GM23338 (cell line): ENCODE results near the gene COL4A1. TPM values are rescaled to one million over a fixed set of nuclear protein-coding genes. Genes with fewer than 3 reads are reported as not detected.

ENCODE experiments used
- ATAC-seq: fragments of 200-7000 bp; cut with Tn5 transposase; 3 replicates; pipeline ENCODE4 v1.9.1; 2020
- DNase-seq: peaks from one replicate; pipeline ENCODE4 v3.0.0-alpha.2; 2015; ENCODE audit warnings: low spot score
- H2AFZ ChIP-seq: fragments of 200-600 bp; sonication (generic); 2 replicates; pipeline ENCODE4 v1.8.0; 2016; ENCODE audit warnings: antibody characterized with exemption, mild to moderate bottlenecking, moderate library complexity
- H3F3A ChIP-seq: fragments of 200-600 bp; sonication (generic); replicated peaks from 2 replicates; pipeline ENCODE4 v1.8.0; 2017; ENCODE audit warnings: antibody characterized with exemption, mixed run types, low read depth
- H3K27ac ChIP-seq: fragments of 200-600 bp; sonication (generic); 2 replicates; pipeline ENCODE4 v1.6.1; 2016; ENCODE audit warnings: low read depth
- H3K27me3 ChIP-seq: fragments of 200-600 bp; sonication (generic); 2 replicates; pipeline ENCODE4 v1.8.0; 2016; ENCODE audit warnings: mild to moderate bottlenecking, mixed run types, moderate library complexity; ENCODE audit not compliant: insufficient read depth
- H3K36me3 ChIP-seq: fragments of 200-600 bp; sonication (generic); 2 replicates; pipeline ENCODE4 v1.8.0; 2016; ENCODE audit warnings: mild to moderate bottlenecking; ENCODE audit not compliant: insufficient read depth
- H3K4me1 ChIP-seq: fragments of 200-600 bp; sonication (generic); 2 replicates; pipeline ENCODE4 v1.8.0; 2016; ENCODE audit warnings: mild to moderate bottlenecking, moderate library complexity; ENCODE audit not compliant: insufficient read depth
- H3K4me2 ChIP-seq: fragments of 200-600 bp; sonication (generic); 2 replicates; pipeline ENCODE4 v1.7.1; 2017; ENCODE audit warnings: mixed run types
- H3K4me3 ChIP-seq: fragments of 200-600 bp; sonication (generic); 2 replicates; pipeline ENCODE4 v1.6.1; 2016; ENCODE audit warnings: mixed run types
- H3K79me2 ChIP-seq: fragments of 200-600 bp; sonication (generic); replicated peaks from 2 replicates; pipeline ENCODE4 v1.8.0; 2017; ENCODE audit warnings: mild to moderate bottlenecking; ENCODE audit not compliant: insufficient read depth
- H3K9me2 ChIP-seq: fragments of 200-600 bp; sonication (generic); 2 replicates; pipeline ENCODE4 v1.8.0; 2017; ENCODE audit not compliant: insufficient read depth
- H4K20me1 ChIP-seq: fragments of 200-600 bp; sonication (generic); replicated peaks from 2 replicates; pipeline ENCODE4 v1.8.0; 2017; ENCODE audit warnings: mild to moderate bottlenecking; ENCODE audit not compliant: insufficient read depth
- H3K27ac Mint-ChIP-seq: 2 replicates; pipeline ENCODE4 v1.8.0; 2020; ENCODE audit warnings: inconsistent platforms, mild to moderate bottlenecking, moderate library complexity, mixed read lengths
- H3K27me3 Mint-ChIP-seq: 3 replicates; pipeline ENCODE4 v1.8.0; 2022; ENCODE audit warnings: low read depth, mild to moderate bottlenecking, moderate library complexity, mixed read lengths, inconsistent platforms; ENCODE audit not compliant: insufficient read depth, poor library complexity
- H3K36me3 Mint-ChIP-seq: 3 replicates; pipeline ENCODE4 v1.8.0; 2021; ENCODE audit warnings: low read depth, mild to moderate bottlenecking, inconsistent platforms, moderate library complexity, mixed read lengths
- H3K4me1 Mint-ChIP-seq: 3 replicates; pipeline ENCODE4 v1.8.0; 2020; ENCODE audit warnings: mild to moderate bottlenecking, inconsistent platforms, mixed read lengths
- H3K4me3 Mint-ChIP-seq: 3 replicates; pipeline ENCODE4 v1.8.0; 2021; ENCODE audit warnings: moderate library complexity, mild to moderate bottlenecking, inconsistent platforms, mixed read lengths
- H3K9me3 Mint-ChIP-seq: 3 replicates; pipeline ENCODE4 v1.8.0; 2020; ENCODE audit warnings: moderate library complexity, mild to moderate bottlenecking, inconsistent platforms, mixed read lengths
- CREB1 ChIP-seq: fragments of 250-450 bp; sonication (Bioruptor Pico); IDR thresholded peaks from 2 replicates; pipeline ENCODE4 v1.5.0; 2020; ENCODE audit warnings: low read depth, mild to moderate bottlenecking, moderate library complexity
- JUNB ChIP-seq: IDR thresholded peaks from one replicate; pipeline ENCODE4 v1.6.1; 2016; ENCODE audit warnings: antibody characterized with exemption; ENCODE audit not compliant: unreplicated experiment
- NANOG ChIP-seq: IDR thresholded peaks from 2 replicates; pipeline ENCODE4 v1.6.1; 2016; ENCODE audit warnings: antibody characterized with exemption, borderline replicate concordance
- POLR2AphosphoS5 ChIP-seq: IDR thresholded peaks from 2 replicates; pipeline ENCODE4 v1.6.1; 2016; ENCODE audit warnings: antibody characterized with exemption, low read depth
- STAT1 ChIP-seq: IDR thresholded peaks from one replicate; pipeline ENCODE4 v1.6.1; 2016; ENCODE audit warnings: antibody characterized with exemption; ENCODE audit not compliant: unreplicated experiment
- ZNF114 ChIP-seq: fragments of 250-450 bp; sonication (Bioruptor Pico); IDR thresholded peaks from 2 replicates; pipeline ENCODE4 v1.5.0; 2020; ENCODE audit warnings: mild to moderate bottlenecking, moderate library complexity
- ZNF331 ChIP-seq: fragments of 250-450 bp; sonication (Bioruptor Pico); IDR thresholded peaks from 2 replicates; pipeline ENCODE4 v1.5.0; 2020; ENCODE audit warnings: low read depth, mild to moderate bottlenecking, moderate library complexity
- polyA plus RNA-seq: library from polyadenylated mRNA; unstranded; fragments of >200 nt; fragmentation: Nextera tagmentation; extraction: Ambion mirVana; gene quantifications from 2 replicates; pipeline ENCODE4 v1.2.1, GENCODE V29; 2016
- total RNA-seq: library from RNA; depleted of rRNA; stranded (reverse); fragments of >200 nt; shearing (Covaris generic); gene quantifications from 2 replicates; pipeline ENCODE4 v1.2.3, GENCODE V29; 2014
- TF ChIP-seq, protein P1 (sequence below): fragments of 250-450 bp; sonication (Bioruptor Pico); IDR thresholded peaks from 2 replicates; pipeline ENCODE4 v1.5.0; 2020; ENCODE audit warnings: mild to moderate bottlenecking, moderate library complexity
- TF ChIP-seq, protein P2 (sequence below), 2 experiments: fragments of 200-600 bp in 1 of 2; sonication (generic) in 1 of 2; conservative IDR thresholded peaks; 2 replicates each; pipeline versions ENCODE4 v1.5.1 to v1.6.1; 2016 to 2017; ENCODE audit warnings: antibody characterized with exemption in 2 of 2, low read depth in 2 of 2, mild to moderate bottlenecking in 2 of 2, moderate library complexity in 1 of 2
- TF ChIP-seq, protein P3 (sequence below): IDR thresholded peaks from one replicate; pipeline ENCODE4 v1.6.1; 2018; ENCODE audit warnings: antibody characterized with exemption; ENCODE audit not compliant: unreplicated experiment

Gene COL4A1
- total and polyA plus RNA-seq, 2 experiments from 2014 or later, result 39.1 to 110 TPM

DNA sequence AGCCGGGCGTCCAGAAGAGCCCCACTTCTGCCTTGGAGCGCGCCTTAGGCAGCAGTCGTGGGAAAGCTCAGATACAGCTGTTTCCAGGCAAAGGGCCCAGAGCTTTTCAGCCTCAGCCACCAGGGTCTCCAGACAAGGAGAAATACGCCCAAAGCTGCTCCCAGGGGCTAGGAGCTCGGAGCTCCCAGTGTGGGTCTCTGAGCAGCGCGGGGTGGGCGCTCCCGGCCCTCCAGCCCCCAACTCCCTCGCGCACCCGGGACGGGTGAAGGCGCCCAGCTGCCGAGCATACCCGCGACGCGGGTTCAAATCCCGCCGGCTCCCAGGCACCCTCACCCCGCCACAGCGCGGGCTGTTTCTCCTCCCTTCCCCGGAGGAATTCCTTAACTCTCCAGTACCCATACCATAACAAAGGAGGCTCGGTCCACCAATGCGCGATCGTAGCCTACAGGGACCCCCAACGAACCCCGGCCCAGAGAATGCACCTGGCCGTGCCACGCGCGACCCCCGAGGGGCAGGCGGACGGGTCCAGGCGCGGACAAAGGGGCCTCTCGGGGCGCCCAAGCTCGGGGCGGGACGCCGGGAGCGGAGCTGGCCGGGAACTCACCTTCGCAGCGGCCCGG, 507 bp downstream of the COL4A1 start (continued):
- TF ChIP-seq, protein P1, sequence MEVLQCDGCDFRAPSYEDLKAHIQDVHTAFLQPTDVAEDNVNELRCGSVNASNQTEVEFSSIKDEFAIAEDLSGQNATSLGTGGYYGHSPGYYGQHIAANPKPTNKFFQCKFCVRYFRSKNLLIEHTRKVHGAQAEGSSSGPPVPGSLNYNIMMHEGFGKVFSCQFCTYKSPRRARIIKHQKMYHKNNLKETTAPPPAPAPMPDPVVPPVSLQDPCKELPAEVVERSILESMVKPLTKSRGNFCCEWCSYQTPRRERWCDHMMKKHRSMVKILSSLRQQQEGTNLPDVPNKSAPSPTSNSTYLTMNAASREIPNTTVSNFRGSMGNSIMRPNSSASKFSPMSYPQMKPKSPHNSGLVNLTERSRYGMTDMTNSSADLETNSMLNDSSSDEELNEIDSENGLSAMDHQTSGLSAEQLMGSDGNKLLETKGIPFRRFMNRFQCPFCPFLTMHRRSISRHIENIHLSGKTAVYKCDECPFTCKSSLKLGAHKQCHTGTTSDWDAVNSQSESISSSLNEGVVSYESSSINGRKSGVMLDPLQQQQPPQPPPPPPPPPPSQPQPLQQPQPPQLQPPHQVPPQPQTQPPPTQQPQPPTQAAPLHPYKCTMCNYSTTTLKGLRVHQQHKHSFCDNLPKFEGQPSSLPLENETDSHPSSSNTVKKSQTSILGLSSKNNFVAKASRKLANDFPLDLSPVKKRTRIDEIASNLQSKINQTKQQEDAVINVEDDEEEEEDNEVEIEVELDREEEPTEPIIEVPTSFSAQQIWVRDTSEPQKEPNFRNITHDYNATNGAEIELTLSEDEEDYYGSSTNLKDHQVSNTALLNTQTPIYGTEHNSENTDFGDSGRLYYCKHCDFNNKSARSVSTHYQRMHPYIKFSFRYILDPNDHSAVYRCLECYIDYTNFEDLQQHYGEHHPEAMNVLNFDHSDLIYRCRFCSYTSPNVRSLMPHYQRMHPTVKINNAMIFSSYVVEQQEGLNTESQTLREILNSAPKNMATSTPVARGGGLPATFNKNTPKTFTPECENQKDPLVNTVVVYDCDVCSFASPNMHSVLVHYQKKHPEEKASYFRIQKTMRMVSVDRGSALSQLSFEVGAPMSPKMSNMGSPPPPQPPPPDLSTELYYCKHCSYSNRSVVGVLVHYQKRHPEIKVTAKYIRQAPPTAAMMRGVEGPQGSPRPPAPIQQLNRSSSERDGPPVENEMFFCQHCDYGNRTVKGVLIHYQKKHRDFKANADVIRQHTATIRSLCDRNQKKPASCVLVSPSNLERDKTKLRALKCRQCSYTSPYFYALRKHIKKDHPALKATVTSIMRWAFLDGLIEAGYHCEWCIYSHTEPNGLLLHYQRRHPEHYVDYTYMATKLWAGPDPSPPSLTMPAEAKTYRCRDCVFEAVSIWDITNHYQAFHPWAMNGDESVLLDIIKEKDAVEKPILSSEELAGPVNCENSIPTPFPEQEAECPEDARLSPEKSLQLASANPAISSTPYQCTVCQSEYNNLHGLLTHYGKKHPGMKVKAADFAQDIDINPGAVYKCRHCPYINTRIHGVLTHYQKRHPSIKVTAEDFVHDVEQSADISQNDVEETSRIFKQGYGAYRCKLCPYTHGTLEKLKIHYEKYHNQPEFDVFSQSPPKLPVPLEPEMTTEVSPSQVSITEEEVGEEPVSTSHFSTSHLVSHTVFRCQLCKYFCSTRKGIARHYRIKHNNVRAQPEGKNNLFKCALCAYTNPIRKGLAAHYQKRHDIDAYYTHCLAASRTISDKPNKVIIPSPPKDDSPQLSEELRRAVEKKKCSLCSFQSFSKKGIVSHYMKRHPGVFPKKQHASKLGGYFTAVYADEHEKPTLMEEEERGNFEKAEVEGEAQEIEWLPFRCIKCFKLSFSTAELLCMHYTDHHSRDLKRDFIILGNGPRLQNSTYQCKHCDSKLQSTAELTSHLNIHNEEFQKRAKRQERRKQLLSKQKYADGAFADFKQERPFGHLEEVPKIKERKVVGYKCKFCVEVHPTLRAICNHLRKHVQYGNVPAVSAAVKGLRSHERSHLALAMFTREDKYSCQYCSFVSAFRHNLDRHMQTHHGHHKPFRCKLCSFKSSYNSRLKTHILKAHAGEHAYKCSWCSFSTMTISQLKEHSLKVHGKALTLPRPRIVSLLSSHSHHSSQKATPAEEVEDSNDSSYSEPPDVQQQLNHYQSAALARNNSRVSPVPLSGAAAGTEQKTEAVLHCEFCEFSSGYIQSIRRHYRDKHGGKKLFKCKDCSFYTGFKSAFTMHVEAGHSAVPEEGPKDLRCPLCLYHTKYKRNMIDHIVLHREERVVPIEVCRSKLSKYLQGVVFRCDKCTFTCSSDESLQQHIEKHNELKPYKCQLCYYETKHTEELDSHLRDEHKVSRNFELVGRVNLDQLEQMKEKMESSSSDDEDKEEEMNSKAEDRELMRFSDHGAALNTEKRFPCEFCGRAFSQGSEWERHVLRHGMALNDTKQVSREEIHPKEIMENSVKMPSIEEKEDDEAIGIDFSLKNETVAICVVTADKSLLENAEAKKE (CRISPR knock-in tag), result no peak
- no peak for TF ChIP-seq STAT1

DNA sequence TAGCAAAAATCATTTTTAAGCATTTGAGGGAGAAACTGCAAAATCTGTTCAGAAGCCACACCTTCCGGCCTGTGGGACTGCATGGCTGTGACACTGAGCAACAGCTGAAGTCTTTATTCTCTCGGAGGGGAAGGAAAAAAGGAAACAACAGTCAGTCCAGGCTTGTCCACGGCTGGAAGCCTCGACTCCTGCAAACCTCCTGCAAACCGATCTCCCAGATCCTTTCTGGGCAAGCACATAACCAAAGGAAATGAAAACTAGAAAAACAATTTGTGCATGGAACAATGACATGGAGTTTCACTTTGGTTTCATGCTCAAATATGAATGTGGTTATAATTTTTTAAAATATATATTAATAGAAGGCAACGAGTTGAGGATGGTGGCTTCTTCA, 1.0 kb downstream of the COL4A1 start:
- ATAC-seq (no peak), DNase-seq (no peak)
- peak overlapping the region; percentile 80 for H3K4me3 Mint-ChIP-seq
- Histone ChIP-seq H4K20me1 (no peaks in the 10 kb centered on the region; the same call in 1 of the 2 replicates), H3K9me2 (no peaks in the 10 kb centered on the region; the same call in 1 of the 2 replicates), H3K27ac (no peak overlapping the region), H3K36me3 (peaks cover 3% of the 10 kb centered on the region; the same call in 1 of the 2 replicates), H2AFZ (no peak overlapping the region), H3K27me3 (peaks cover 31% of the 10 kb centered on the region), H3F3A (no peaks in the 10 kb centered on the region), H3K79me2 (peaks cover 63% of the 10 kb centered on the region), H3K4me3 (peak overlapping the region; percentile 98), H3K4me2 (peak overlapping the region; percentile 95), H3K4me1 (peaks cover 36% of the 10 kb centered on the region)
- no peak overlapping the region for H3K27ac Mint-ChIP-seq
- peaks cover 2% of the 10 kb centered on the region; the same call in 2 of the 3 replicates for H3K36me3 Mint-ChIP-seq
- peaks cover 20% of the 10 kb centered on the region for H3K27me3 Mint-ChIP-seq
- H3K9me3 Mint-ChIP-seq, result peaks cover 3% of the 10 kb centered on the region; the same call in 1 of the 3 replicates
- H3K4me1 Mint-ChIP-seq, result peaks cover 38% of the 10 kb centered on the region
- no peak for TF ChIP-seq ZNF114 (CRISPR knock-in tag)
- no peak for TF ChIP-seq NANOG
- TF ChIP-seq, protein P2, sequence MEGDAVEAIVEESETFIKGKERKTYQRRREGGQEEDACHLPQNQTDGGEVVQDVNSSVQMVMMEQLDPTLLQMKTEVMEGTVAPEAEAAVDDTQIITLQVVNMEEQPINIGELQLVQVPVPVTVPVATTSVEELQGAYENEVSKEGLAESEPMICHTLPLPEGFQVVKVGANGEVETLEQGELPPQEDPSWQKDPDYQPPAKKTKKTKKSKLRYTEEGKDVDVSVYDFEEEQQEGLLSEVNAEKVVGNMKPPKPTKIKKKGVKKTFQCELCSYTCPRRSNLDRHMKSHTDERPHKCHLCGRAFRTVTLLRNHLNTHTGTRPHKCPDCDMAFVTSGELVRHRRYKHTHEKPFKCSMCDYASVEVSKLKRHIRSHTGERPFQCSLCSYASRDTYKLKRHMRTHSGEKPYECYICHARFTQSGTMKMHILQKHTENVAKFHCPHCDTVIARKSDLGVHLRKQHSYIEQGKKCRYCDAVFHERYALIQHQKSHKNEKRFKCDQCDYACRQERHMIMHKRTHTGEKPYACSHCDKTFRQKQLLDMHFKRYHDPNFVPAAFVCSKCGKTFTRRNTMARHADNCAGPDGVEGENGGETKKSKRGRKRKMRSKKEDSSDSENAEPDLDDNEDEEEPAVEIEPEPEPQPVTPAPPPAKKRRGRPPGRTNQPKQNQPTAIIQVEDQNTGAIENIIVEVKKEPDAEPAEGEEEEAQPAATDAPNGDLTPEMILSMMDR (conservative IDR thresholded peaks at IDR 0.05; ENCODE audit: low read depth in 2 of 2), result no peak
- TF ChIP-seq STAT1, result no peak
- no peak for TF ChIP-seq ZNF331
- TF ChIP-seq CREB1 (CRISPR knock-in tag), result no peak
- TF ChIP-seq JUNB, result no peak
- TF ChIP-seq, protein P3, sequence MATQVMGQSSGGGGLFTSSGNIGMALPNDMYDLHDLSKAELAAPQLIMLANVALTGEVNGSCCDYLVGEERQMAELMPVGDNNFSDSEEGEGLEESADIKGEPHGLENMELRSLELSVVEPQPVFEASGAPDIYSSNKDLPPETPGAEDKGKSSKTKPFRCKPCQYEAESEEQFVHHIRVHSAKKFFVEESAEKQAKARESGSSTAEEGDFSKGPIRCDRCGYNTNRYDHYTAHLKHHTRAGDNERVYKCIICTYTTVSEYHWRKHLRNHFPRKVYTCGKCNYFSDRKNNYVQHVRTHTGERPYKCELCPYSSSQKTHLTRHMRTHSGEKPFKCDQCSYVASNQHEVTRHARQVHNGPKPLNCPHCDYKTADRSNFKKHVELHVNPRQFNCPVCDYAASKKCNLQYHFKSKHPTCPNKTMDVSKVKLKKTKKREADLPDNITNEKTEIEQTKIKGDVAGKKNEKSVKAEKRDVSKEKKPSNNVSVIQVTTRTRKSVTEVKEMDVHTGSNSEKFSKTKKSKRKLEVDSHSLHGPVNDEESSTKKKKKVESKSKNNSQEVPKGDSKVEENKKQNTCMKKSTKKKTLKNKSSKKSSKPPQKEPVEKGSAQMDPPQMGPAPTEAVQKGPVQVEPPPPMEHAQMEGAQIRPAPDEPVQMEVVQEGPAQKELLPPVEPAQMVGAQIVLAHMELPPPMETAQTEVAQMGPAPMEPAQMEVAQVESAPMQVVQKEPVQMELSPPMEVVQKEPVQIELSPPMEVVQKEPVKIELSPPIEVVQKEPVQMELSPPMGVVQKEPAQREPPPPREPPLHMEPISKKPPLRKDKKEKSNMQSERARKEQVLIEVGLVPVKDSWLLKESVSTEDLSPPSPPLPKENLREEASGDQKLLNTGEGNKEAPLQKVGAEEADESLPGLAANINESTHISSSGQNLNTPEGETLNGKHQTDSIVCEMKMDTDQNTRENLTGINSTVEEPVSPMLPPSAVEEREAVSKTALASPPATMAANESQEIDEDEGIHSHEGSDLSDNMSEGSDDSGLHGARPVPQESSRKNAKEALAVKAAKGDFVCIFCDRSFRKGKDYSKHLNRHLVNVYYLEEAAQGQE, result no peak
- TF ChIP-seq POLR2AphosphoS5, result no peak
